Ureter (tissue), 1 donor: ENCODE results near the gene SPPL3. TPM values are rescaled to one million over a fixed set of nuclear protein-coding genes. Genes with fewer than 3 reads are reported as not detected.
"Not testable (repeated sequence)": the region's sequence is repeated elsewhere in the genome, so short reads cannot be mapped to it uniquely, and the experiment has no call there.

Experiments used
- DNase-seq: peaks from one replicate; pipeline ENCODE4 v3.0.0-alpha.2; 2020; ENCODE audit warnings: low spot score
- total RNA-seq: library from RNA; stranded (reverse); gene quantifications from one replicate; pipeline ENCODE4 v1.2.4, GENCODE V29; 2023
- donor health status: DM: yes; HTN: yes; CAD: no.

SPPL3 gene
- total RNA-seq, 1 donor from 2014 or later, result 87.3 TPM

GRCh38 chr12:120817559-120818330 is 86.4 kb downstream of the SPPL3 start:
- no peak for DNase-seq

GRCh38 chr12:120816363-120816762 is 87.8 kb downstream of the SPPL3 start:
- DNase-seq, result no peak

- DNase-seq, result no peak
Observed at GRCh38 chr12:120814903-120815429, 89.2 kb downstream of the SPPL3 start.

- no peak for DNase-seq
Observed at GRCh38 chr12:120814203-120814902, 89.8 kb downstream of the SPPL3 start.

- no peak for DNase-seq
Observed at GRCh38 chr12:120813588-120814153, 90.5 kb downstream of the SPPL3 start.

GRCh38 chr12:120810021-120810420 is 94.1 kb downstream of the SPPL3 start:
- DNase-seq, result no peak

GRCh38 chr12:120804428-120804827 is 99.7 kb downstream of the SPPL3 start:
- no peak for DNase-seq

- DNase-seq, result no peak
Observed at GRCh38 chr12:120801146-120801545, 103.0 kb downstream of the SPPL3 start.

GRCh38 chr12:120800665-120801064 is 103.5 kb downstream of the SPPL3 start:
- DNase-seq, result no peak

- no peak for DNase-seq
Observed at GRCh38 chr12:120799243-120800045, 104.7 kb downstream of the SPPL3 start.

- DNase-seq, result no peak
Observed at GRCh38 chr12:120798696-120799095, 105.5 kb downstream of the SPPL3 start.

GRCh38 chr12:120797677-120798642 is 106.2 kb downstream of the SPPL3 start:
- DNase-seq, result no peak

GRCh38 chr12:120795441-120796178 is 108.5 kb downstream of the SPPL3 start:
- DNase-seq, result no peak

- no peak for DNase-seq
Observed at GRCh38 chr12:120793357-120793756, 110.8 kb downstream of the SPPL3 start.

GRCh38 chr12:120792456-120792855 is 111.7 kb downstream of the SPPL3 start:
- DNase-seq, result not testable (repeated sequence)

GRCh38 chr12:120791669-120792176 is 112.4 kb downstream of the SPPL3 start:
- DNase-seq, result no peak

GRCh38 chr12:120790114-120790513 is 114.0 kb downstream of the SPPL3 start:
- no peak for DNase-seq

GRCh38 chr12:120787889-120788288 is 116.3 kb downstream of the SPPL3 start:
- DNase-seq, result no peak

GRCh38 chr12:120784804-120785203 is 119.4 kb downstream of the SPPL3 start:
- DNase-seq, result no peak

GRCh38 chr12:120783197-120783596 is 121.0 kb downstream of the SPPL3 start:
- no peak for DNase-seq
